Neural progenitor cell (in vitro differentiated cells): Measurements from ENCODE around the gene DBH. TPM values are rescaled to one million over a fixed set of nuclear protein-coding genes. Genes with fewer than 3 reads are reported as not detected.
A peak's percentile ranks its signal among the peaks of the same experiment; 100 is the strongest.

Experiments
- DNase-seq: peaks from one replicate; pipeline ENCODE4 v3.0.0-alpha.2; 2016; ENCODE audit warnings: low spot score
- H2AFZ ChIP-seq: fragments of 200-600 bp; sonication (generic); replicated peaks from 2 replicates; pipeline ENCODE4 v1.6.1; 2016; ENCODE audit warnings: antibody characterized with exemption
- H3F3A ChIP-seq: fragments of 200-600 bp; sonication (generic); 2 replicates; pipeline ENCODE4 v1.6.1; 2016; ENCODE audit warnings: antibody characterized with exemption, low read depth
- H3K27ac ChIP-seq: fragments of 200-600 bp; sonication (generic); 2 replicates; pipeline ENCODE4 v1.5.1; 2016; ENCODE audit warnings: mild to moderate bottlenecking
- H3K27me3 ChIP-seq: fragments of 200-600 bp; sonication (generic); 2 replicates; pipeline ENCODE4 v1.6.1; 2016; ENCODE audit warnings: mild to moderate bottlenecking, moderate library complexity
- H3K36me3 ChIP-seq: fragments of 200-600 bp; sonication (generic); 2 replicates; pipeline ENCODE4 v1.5.1; 2016
- H3K4me1 ChIP-seq: fragments of 200-600 bp; sonication (generic); 2 replicates; pipeline ENCODE4 v1.6.1; 2016; ENCODE audit warnings: mixed run types
- H3K4me2 ChIP-seq: fragments of 200-600 bp; sonication (generic); 2 replicates; pipeline ENCODE4 v1.6.1; 2016
- H3K4me3 ChIP-seq: fragments of 200-600 bp; sonication (generic); 2 replicates; pipeline ENCODE4 v1.5.1; 2016
- H3K79me2 ChIP-seq: fragments of 200-600 bp; sonication (generic); 2 replicates; pipeline ENCODE4 v1.6.1; 2016; ENCODE audit warnings: low read depth
- H3K9ac ChIP-seq: fragments of 200-600 bp; sonication (generic); 2 replicates; pipeline ENCODE4 v1.6.1; 2016
- H3K9me3 ChIP-seq: fragments of 200-600 bp; sonication (generic); 2 replicates; pipeline ENCODE4 v1.5.1; 2016; ENCODE audit warnings: low read depth
- H4K20me1 ChIP-seq: fragments of 200-600 bp; sonication (generic); 2 replicates; pipeline ENCODE4 v1.6.1; 2016; ENCODE audit warnings: low read depth
- H3K27ac Mint-ChIP-seq: 3 replicates; pipeline ENCODE4 v1.8.0; 2021; ENCODE audit warnings: mixed read lengths
- H3K27me3 Mint-ChIP-seq: 2 replicates; pipeline ENCODE4 v1.8.0; 2022; ENCODE audit warnings: low read depth, mild to moderate bottlenecking, inconsistent platforms, moderate library complexity, mixed read lengths; ENCODE audit not compliant: insufficient read depth
- H3K36me3 Mint-ChIP-seq: 3 replicates; pipeline ENCODE4 v1.8.0; 2021; ENCODE audit warnings: mixed read lengths
- H3K4me1 Mint-ChIP-seq: 3 replicates; pipeline ENCODE4 v1.8.0; 2021; ENCODE audit warnings: mixed read lengths
- H3K4me3 Mint-ChIP-seq: 3 replicates; pipeline ENCODE4 v1.8.0; 2021; ENCODE audit warnings: mild to moderate bottlenecking, moderate library complexity, mixed read lengths
- H3K9me3 Mint-ChIP-seq: 3 replicates; pipeline ENCODE4 v1.8.0; 2020; ENCODE audit warnings: mixed read lengths
- EZH2 ChIP-seq: fragments of 200-600 bp; sonication (generic); IDR thresholded peaks from 2 replicates; pipeline ENCODE4 v1.6.1; 2017; ENCODE audit warnings: antibody characterized with exemption, mild to moderate bottlenecking, moderate library complexity
- EZH2phosphoT487 ChIP-seq: fragments of 200-600 bp; sonication (generic); IDR thresholded peaks from 2 replicates; pipeline ENCODE4 v1.6.1; 2017; ENCODE audit warnings: antibody characterized with exemption
- total RNA-seq: library from RNA; depleted of rRNA; stranded (reverse); fragments of >200 nt; gene quantifications from 2 replicates; pipeline ENCODE4 v1.2.3, GENCODE V29; 2015; ENCODE audit warnings: low replicate concordance
- TF ChIP-seq, protein P1 (sequence below): fragments of 200-600 bp; sonication (generic); IDR thresholded peaks from 2 replicates; pipeline ENCODE4 v1.5.1; 2017; ENCODE audit warnings: antibody characterized with exemption, mild to moderate bottlenecking

DBH gene
- total RNA-seq, 1 donor from 2014 or later = not detected

DNA sequence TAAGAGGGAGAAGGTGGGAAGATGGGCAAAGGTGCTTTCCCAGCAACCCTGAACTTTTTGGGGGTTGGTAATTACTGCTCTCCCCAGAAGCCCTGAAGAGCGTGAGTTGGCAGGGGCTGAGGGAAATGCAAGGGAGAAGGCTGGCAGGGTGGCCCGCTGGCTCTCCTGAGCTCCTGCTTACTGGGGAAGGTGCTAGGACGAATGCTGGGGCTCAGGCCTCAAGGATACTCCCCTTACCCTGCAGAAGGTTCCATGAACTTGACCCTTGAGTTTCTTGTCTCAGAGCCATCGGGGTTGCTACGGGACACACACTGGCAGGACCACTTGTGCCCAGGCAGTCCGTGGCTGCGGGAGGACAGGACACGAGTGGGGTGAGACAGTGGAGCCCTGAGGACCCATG lies 28.2 kb upstream of the DBH start:
- Mint-ChIP-seq H3K4me3 (peak overlapping the region; percentile 33), H3K36me3 (no peaks in the 10 kb centered on the region), H3K27me3 (peaks cover 54% of the 10 kb centered on the region), H3K9me3 (no peaks in the 10 kb centered on the region), H3K4me1 (peaks cover 6% of the 10 kb centered on the region), H3K27ac (no peak overlapping the region)
- Histone ChIP-seq H3K4me2 (no peak overlapping the region), H4K20me1 (peaks cover 6% of the 10 kb centered on the region), H3K79me2 (no peaks in the 10 kb centered on the region), H3K4me3 (no peak overlapping the region), H3K27ac (no peak overlapping the region), H3K9me3 (no peaks in the 10 kb centered on the region), H3K36me3 (no peaks in the 10 kb centered on the region), H3F3A (peaks cover 4% of the 10 kb centered on the region), H3K4me1 (peaks cover 4% of the 10 kb centered on the region), H3K27me3 (peaks cover 69% of the 10 kb centered on the region), H3K9ac (no peak overlapping the region), H2AFZ (no peak overlapping the region)
- no peak for DNase-seq
- TF ChIP-seq EZH2phosphoT487 (no peak), EZH2 (no peak)
- TF ChIP-seq, protein P1, sequence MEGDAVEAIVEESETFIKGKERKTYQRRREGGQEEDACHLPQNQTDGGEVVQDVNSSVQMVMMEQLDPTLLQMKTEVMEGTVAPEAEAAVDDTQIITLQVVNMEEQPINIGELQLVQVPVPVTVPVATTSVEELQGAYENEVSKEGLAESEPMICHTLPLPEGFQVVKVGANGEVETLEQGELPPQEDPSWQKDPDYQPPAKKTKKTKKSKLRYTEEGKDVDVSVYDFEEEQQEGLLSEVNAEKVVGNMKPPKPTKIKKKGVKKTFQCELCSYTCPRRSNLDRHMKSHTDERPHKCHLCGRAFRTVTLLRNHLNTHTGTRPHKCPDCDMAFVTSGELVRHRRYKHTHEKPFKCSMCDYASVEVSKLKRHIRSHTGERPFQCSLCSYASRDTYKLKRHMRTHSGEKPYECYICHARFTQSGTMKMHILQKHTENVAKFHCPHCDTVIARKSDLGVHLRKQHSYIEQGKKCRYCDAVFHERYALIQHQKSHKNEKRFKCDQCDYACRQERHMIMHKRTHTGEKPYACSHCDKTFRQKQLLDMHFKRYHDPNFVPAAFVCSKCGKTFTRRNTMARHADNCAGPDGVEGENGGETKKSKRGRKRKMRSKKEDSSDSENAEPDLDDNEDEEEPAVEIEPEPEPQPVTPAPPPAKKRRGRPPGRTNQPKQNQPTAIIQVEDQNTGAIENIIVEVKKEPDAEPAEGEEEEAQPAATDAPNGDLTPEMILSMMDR = no peak

DNA sequence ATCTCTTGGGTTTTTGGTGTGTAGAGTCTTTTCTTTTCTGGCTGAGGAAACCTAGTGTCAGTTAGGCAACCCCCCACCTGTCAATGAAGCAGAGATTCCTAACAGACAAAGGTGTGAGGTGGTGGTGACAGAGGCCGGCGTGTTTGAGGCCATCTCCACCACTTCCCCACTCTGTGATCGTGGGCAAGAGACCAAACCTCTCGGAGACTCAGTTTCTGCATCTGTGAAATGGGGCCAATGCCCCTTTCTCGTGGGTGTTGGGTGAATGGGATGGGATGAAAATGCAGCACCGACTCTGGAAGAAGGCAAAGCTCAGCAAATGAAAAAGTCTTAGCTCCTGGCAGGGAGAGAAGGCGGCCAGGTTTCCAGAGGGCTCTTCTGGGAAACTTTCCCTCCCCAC lies 27.8 kb upstream of the DBH start:
- H3K79me2 ChIP-seq = no peaks in the 10 kb centered on the region
- H3K36me3 ChIP-seq = no peaks in the 10 kb centered on the region
- H4K20me1 ChIP-seq = peaks cover 6% of the 10 kb centered on the region
- H3K27me3 Mint-ChIP-seq = peaks cover 57% of the 10 kb centered on the region
- no peak overlapping the region for H3K4me2 ChIP-seq
- no peaks in the 10 kb centered on the region for H3K9me3 ChIP-seq
- H2AFZ ChIP-seq = no peak overlapping the region
- DNase-seq = no peak
- peaks cover 6% of the 10 kb centered on the region for H3K4me1 Mint-ChIP-seq
- TF ChIP-seq EZH2 (no peak), EZH2phosphoT487 (no peak)
- TF ChIP-seq, protein P1 = no peak
- H3K4me3 ChIP-seq = no peak overlapping the region
- no peak overlapping the region for H3K9ac ChIP-seq
- peaks cover 73% of the 10 kb centered on the region for H3K27me3 ChIP-seq
- H3K4me3 Mint-ChIP-seq = peak overlapping the region; percentile 33
- peaks cover 4% of the 10 kb centered on the region for H3F3A ChIP-seq
- H3K27ac ChIP-seq = no peak overlapping the region
- H3K4me1 ChIP-seq = peaks cover 4% of the 10 kb centered on the region
- H3K27ac Mint-ChIP-seq = no peak overlapping the region
- H3K36me3 Mint-ChIP-seq = no peaks in the 10 kb centered on the region
- H3K9me3 Mint-ChIP-seq = no peaks in the 10 kb centered on the region

DNA sequence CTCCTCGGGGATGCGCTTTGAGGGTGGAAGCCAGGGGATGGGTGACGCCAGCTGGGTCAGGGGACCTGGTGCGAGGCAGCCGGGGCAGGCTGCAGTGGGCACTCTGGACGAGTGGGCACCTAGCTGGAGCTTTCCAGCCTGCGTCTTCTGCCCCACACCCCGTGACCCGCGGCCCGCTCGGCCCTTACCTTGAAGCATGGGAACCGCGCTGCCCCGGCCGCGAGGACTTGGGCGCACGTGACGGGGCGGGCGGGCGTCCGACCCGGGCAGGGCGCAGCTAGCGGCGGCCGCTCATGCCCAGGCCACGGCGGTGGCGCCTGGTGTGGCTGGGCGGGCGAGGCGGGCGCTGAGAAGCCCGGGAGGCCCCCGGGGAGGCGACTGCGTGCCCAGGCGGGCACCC lies 27.3 kb upstream of the DBH start:
- no peak for DNase-seq
- TF ChIP-seq EZH2 = peak; percentile 52
- TF ChIP-seq, protein P1 = no peak
- Histone ChIP-seq H3K4me1 (peaks cover 4% of the 10 kb centered on the region), H3K79me2 (no peaks in the 10 kb centered on the region), H3K27me3 (peaks cover 77% of the 10 kb centered on the region), H3F3A (peaks cover 4% of the 10 kb centered on the region), H4K20me1 (peaks cover 6% of the 10 kb centered on the region), H3K9ac (no peak overlapping the region), H2AFZ (no peak overlapping the region), H3K36me3 (no peaks in the 10 kb centered on the region), H3K4me2 (peak overlapping the region; percentile 85), H3K27ac (no peak overlapping the region), H3K9me3 (no peaks in the 10 kb centered on the region), H3K4me3 (peak overlapping the region; percentile 42)
- no peaks in the 10 kb centered on the region for H3K9me3 Mint-ChIP-seq
- H3K27ac Mint-ChIP-seq = no peak overlapping the region
- H3K4me3 Mint-ChIP-seq = no peak overlapping the region
- peaks cover 62% of the 10 kb centered on the region for H3K27me3 Mint-ChIP-seq
- H3K4me1 Mint-ChIP-seq = peaks cover 6% of the 10 kb centered on the region
- no peaks in the 10 kb centered on the region for H3K36me3 Mint-ChIP-seq
